ENCODE results near the gene NDUFB4.
"Not testable (repeated sequence)": the region's sequence is repeated elsewhere in the genome, so short reads cannot be mapped to it uniquely, and the experiment has no call there.

Gene NDUFB4

GRCh38 chr3:120569222-120570057 is 26.7 kb upstream of the NDUFB4 start:
- DNase-seq (ENCODE audit: low read depth in 2 of 2, low spot score in 1 of 2) = no peak

- no peak for DNase-seq (ENCODE audit: low read depth in 2 of 2, low spot score in 1 of 2)
These were observed 24.1 kb upstream of the NDUFB4 start for GRCh38 chr3:120572027-120572426.

GRCh38 chr3:120587332-120587975 is 8.7 kb upstream of the NDUFB4 start:
- no peak for DNase-seq (ENCODE audit: low read depth in 2 of 2, low spot score in 1 of 2)

GRCh38 chr3:120595788-120596115 is 384 bp upstream of the NDUFB4 start:
- DNase-seq (ENCODE audit: low read depth in 2 of 2, low spot score in 1 of 2) = no peak

GRCh38 chr3:120596853-120597223 is 702 bp downstream of the NDUFB4 start:
- DNase-seq (ENCODE audit: low read depth in 2 of 2, low spot score in 1 of 2) = no peak

- no peak for DNase-seq (ENCODE audit: low read depth in 2 of 2, low spot score in 1 of 2)
These were observed 1.4 kb downstream of the NDUFB4 start for GRCh38 chr3:120597445-120598049.

GRCh38 chr3:120599211-120599610 is 3.1 kb downstream of the NDUFB4 start:
- no peak for DNase-seq (ENCODE audit: low read depth in 2 of 2, low spot score in 1 of 2)

GRCh38 chr3:120601554-120601953 is 5.4 kb downstream of the NDUFB4 start:
- no peak for DNase-seq (ENCODE audit: low read depth in 2 of 2, low spot score in 1 of 2)

DNA sequence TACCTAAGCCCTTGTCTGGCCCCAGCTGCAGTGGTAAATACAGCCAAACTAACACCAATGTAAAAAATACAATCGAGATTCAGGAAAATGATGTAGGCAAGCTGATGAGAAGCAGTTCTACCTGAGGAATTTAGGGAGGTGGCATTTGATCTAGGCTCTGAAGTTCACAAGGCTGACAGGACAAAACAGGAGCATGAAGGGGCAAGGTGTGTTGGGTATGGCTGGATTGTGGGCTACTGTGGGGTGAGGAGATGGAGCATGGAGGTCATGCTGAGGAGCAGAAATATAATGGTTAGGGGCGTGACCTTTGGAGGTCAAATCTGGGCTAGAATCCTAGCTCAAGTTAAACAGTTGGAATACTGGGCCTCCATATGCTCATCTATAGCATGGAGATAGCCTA is 6.5 kb downstream of the NDUFB4 start:
- DNase-seq (ENCODE audit: low read depth in 2 of 2, low spot score in 1 of 2) = no peak

DNA sequence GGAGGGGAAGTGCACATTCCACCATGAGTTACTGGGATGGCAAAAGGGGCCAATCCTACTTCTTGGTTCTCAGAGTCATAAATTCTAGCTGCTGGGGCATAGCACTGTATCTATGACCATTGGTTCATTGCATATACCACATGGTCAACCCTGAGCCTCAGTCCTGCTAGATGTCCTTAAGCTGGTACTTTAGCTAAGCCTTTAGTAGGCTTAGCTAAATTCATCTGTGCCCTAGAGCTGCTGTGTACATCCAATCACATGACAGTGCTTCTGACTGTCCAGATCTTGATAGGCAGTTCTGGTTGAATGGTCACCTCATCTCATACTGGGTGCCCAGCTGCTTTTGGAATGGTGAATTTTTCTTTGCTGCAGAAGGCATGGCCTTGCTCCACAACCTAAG is 8.2 kb downstream of the NDUFB4 start:
- DNase-seq (ENCODE audit: low read depth in 2 of 2, low spot score in 1 of 2) = no peak

GRCh38 chr3:120604784-120605183 is 8.6 kb downstream of the NDUFB4 start:
- no peak for DNase-seq (ENCODE audit: low read depth in 2 of 2, low spot score in 1 of 2)

DNA sequence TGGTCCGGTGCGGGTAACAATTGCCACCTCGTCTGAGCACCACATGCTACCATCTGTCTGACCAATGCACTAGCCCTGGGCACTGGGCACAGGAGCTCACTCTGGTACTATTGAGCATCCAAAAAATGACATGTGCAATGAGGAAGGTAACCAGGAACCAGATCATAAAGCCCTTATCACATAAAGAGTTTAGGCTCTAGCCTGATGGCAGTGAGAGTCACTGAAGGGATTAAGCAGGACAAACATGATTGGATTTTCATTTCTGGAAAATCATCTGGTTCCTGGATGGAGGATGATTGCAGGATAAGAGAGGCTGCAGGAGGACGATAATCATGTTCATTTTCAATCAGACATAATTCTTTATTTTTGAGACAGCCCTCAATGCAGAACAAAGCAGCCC is 12.4 kb downstream of the NDUFB4 start:
- DNase-seq (ENCODE audit: low read depth in 2 of 2, low spot score in 1 of 2) = no peak

DNA sequence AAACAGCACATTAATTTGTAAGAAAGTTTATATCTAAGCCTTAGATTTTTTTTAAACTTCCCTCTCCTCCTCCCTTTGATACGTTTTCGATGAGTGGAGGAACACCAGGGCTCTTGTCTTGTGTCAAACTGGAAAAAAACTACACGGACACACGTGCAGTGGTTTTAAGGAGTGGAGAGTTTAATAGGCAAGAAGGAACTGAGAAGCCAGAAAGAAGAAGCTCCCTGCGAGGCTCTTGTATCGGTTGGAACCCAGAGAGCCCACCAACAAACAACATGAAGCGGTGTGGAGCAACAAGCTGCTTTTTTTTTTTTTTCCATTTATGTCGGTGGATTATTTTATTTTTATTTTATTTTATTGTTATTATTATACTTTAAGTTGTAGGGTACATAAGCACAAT is 18.6 kb downstream of the NDUFB4 start:
- no peak for DNase-seq (ENCODE audit: low read depth in 2 of 2, low spot score in 1 of 2)

GRCh38 chr3:120615847-120616609 is 19.9 kb downstream of the NDUFB4 start:
- DNase-seq (ENCODE audit: low read depth in 2 of 2, low spot score in 1 of 2) = no peak

DNA sequence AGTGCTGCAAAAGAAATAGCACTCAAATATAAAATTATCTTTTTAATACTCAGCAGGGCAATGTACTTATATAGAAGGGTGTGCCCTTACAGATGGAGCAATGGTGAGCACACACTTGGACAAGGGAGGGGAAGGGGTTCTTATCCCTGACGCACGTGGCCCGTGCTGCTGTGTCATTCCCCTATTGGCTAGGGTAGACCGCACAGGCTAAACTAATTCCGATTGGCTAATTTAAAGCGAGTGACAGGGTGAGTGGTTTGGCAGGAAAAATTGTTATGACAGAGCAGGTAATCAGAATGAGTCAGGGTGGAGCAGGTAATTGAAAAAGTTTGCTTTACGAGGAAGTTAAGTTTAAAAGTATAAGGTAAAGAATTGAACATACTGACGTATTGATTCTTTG is 20.6 kb downstream of the NDUFB4 start:
- not testable (repeated sequence) for DNase-seq (ENCODE audit: low read depth in 2 of 2, low spot score in 1 of 2)

- DNase-seq (ENCODE audit: low read depth in 2 of 2, low spot score in 1 of 2) = no peak
These were observed 26.3 kb downstream of the NDUFB4 start for GRCh38 chr3:120622457-120622856.

DNA sequence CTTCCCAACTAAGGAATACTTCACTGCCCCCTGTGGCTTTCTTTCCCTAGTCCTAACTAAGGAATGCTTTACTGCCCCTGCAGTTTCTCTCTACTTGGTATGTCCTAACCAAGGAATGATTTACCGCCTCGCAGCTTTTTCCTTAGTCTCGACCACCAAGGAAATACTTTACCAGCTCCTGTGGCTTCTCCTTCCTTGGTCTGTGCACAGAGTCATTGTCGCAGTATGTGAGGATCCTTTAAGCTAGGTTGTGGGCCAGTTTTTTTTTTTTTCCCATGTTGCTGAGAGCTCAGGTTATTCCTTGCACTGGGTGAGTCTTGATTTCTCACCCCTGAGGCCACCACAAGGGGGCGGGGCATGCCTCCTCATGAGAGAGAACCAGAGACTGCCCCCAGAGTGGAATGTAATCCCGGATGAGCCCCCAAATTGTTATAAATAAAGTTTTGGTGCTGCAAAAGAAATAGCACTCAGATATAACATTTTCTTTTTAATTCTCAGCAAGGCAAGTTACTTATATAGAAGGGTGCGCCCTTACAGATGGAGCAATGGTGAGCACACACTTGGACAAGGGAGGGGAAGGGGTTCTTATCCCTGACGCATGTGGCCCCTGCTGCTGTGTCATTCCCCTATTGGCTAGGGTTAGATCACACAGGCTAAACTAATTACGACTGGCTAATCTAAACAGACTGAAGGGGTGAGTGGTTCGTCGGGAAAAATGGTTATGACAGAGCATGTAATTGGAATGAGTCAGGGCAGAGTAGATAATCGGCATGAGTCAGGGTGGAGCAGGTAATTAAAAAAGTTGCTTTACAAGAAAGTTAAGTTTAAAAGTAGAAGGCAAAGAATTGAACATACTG is 27.0 kb downstream of the NDUFB4 start:
- no peak for DNase-seq (ENCODE audit: low read depth in 2 of 2, low spot score in 1 of 2)

GRCh38 chr3:120623727-120624093 is 27.6 kb downstream of the NDUFB4 start:
- DNase-seq (ENCODE audit: low read depth in 2 of 2, low spot score in 1 of 2) = no peak

DNA sequence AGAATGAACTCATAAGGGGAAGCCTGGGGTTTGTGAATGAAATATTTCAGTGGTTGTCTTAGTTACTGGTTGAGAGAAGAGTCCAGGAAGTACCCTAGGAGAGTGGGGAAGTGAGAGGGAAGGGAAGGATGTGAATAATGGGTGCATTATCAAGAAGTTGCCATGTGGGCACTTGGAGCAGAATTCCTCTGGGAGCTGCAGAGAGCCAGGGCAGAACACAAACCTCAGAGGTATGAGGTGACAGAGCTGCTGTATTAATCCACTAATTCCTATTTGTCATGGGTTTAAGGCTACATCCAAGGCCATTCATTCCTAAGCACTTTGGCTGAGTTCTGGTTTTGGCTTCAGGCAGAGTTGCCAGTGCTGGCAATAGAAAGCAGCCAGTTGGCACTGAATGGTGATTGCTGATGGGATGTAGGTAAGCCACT is 29.0 kb downstream of the NDUFB4 start:
- no peak for DNase-seq (ENCODE audit: low read depth in 2 of 2, low spot score in 1 of 2)

GRCh38 chr3:120634539-120634938 is 38.4 kb downstream of the NDUFB4 start:
- no peak for DNase-seq (ENCODE audit: low read depth in 2 of 2, low spot score in 1 of 2)
